Stimulated activated CD8-positive, alpha-beta memory T cell treated with anti-CD3 and anti-CD28 coated beads, Interleukin-15, amount 100 ng/mL, for 24 hours (primary cell): Measurements from ENCODE around the gene ALKBH5.

Source experiments
- DNase-seq: peaks from one replicate; pipeline ENCODE4 v3.0.0-alpha.2; 2020; ENCODE audit warnings: low read depth

ALKBH5 gene

GRCh38 chr17:18245038-18245776 lies 61.6 kb downstream of the ALKBH5 start:
- no peak for DNase-seq

DNA sequence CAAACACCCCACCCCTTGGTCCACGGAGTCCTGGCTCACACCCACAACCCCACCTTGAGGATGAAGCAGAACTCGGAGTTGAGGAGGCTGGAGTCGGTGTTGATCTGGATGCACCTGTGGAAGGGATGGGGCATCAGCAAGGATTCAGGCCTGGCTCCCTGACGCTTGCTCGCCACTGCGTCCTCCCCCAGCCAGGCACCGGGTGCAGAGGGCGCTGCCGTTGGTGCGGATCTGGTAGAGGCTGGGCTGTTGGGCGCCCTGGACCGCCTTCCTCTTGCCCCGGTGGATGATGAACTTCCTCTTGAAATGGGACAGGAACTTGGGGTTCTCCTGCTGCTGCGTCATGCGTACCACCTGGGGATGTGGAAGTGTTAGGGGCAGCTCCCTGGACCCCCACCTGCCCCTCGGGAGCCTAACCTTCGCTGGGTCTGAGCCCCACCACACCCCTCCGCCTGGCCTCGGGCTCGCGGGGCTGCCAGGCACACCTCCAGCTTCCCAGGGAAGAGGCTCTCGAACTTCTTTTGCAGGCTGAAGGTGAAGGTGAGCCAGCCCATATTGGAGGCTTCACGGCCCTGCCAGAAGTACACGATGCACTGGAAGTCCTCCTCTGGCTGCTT lies 62.6 kb downstream of the ALKBH5 start:
- no peak for DNase-seq

- DNase-seq, result no peak
Observed at GRCh38 chr17:18246880-18247612, 63.4 kb downstream of the ALKBH5 start.

DNA sequence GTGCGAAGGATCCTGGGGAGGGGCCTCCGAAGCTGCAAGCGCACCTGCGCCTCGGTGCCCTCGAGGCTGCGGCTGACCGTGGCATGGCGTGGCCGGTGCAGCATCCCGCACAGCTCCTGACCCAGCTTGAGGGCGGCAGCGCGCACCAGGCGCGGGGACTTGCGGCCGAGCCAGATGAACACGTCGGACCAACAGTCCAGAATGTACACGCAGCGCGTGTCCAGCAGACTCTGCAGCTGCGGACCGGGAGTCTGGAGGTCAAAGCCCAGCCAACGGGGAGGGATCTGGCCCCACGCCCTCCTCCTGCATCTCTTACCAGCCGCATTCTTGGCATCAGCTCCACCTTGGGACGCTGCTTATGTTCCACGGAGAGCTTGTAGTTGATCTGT lies 64.0 kb downstream of the ALKBH5 start:
- no peak for DNase-seq

DNA sequence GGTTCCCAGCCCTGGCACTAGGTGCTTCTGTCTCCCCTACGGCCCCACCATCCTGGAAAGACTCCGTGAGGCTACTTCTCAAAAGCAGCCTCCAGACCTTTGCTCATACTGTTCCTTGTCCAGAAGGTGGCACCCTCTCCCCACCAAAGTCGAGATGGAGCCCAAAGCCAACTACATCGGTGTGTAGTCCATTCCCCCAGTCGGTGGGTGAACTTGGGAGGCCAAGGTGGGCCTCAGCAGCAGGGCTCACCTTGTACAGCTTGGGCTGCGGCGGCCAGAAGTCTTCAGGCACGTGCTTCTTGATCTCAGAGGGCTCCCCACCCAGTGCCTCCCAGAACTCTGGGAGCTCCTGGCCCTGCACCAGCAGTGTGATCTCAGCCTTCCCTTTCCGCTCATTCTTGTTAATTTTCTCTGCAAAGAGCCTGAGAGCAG lies 64.7 kb downstream of the ALKBH5 start:
- DNase-seq, result no peak

GRCh38 chr17:18248811-18249210 lies 65.2 kb downstream of the ALKBH5 start:
- DNase-seq, result no peak

GRCh38 chr17:18250259-18250658 lies 66.6 kb downstream of the ALKBH5 start:
- no peak for DNase-seq

- no peak for DNase-seq
Observed at GRCh38 chr17:18250708-18251107, 67.1 kb downstream of the ALKBH5 start.

DNA sequence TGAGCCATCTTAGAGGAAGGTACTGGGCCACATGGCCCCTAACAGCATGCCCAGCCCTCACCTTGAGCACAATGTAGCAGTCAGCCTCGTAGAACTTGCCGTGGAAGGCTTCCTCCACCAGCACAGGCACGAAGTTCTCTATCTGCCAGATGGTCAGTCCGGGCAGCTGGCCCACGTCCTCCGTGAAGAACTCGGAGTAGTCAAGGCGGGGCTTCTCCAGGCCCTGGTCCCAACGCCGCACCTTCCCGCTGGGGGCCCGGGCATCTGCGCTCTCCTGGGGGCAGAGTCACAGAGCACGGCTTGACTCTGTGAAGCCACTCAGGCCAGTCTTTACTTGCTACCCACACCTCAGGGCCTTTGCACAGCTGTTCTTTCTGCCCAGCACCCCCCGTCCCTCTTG lies 67.6 kb downstream of the ALKBH5 start:
- no peak for DNase-seq

DNA sequence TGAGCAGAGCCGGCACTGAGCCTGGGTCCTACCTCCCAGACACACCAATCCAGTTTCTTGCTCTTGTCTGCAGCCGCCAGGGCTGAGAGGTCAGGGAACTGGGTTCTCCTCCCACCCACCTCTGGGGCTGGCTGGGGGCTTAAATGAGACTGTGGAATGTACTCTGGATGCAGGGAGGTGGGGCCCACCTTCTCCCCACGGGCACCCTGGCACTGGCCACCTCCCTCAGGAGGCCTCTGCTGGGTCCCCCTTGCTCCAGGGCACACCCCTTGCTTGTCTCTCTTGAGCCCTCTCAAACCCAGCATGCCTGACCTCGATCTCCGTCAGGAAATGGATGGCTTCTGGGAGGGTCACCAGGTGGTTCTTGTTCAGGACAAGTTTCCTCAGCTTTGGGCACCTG lies 68.5 kb downstream of the ALKBH5 start:
- no peak for DNase-seq

- DNase-seq, result no peak
Observed at GRCh38 chr17:18253187-18253884, 69.7 kb downstream of the ALKBH5 start.

DNA sequence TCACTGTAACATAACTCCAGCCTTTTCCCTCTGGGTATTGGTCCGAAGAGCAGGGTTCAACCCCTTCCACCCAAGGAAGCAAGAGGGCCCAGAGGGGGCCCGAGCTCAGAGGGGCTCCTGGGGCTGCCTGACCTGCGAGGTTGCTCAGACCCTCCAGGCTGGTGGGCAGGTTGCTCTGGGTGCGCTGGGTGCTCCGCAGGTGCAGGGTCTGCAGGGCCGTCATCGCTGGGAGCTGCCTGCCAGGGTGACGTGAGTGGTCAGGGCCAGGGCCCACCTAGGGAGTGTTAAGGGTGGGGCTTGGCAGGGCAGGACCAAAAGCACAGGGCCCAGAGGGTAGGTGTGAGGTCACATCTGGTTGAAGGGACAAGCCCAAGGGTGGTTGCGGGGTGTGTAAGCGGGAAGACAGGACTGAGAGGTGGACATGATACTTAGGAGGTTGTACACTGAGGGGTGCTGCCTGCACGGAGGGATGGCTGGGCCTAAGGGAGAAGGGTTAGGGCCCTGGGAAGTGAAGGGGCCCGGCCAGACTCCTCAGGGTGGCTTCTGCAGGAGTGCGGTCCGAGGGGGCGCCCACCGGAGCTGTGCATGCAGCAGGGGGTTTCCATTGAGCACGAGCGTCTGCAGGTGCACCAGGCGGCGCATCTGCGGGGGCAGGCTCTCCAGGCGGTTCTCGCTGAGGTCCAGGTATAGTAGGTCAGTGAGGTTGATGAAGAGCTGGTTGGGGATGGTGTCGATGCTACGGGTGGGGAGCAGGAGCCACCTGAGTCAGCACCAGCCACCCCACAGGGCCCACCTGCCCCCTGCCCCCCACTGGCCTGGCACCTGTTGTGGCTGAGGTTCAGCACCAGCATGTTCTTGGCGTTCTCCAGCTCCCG lies 70.6 kb downstream of the ALKBH5 start:
- no peak for DNase-seq

- DNase-seq, result no peak
Observed at GRCh38 chr17:18254888-18255649, 71.4 kb downstream of the ALKBH5 start.

DNA sequence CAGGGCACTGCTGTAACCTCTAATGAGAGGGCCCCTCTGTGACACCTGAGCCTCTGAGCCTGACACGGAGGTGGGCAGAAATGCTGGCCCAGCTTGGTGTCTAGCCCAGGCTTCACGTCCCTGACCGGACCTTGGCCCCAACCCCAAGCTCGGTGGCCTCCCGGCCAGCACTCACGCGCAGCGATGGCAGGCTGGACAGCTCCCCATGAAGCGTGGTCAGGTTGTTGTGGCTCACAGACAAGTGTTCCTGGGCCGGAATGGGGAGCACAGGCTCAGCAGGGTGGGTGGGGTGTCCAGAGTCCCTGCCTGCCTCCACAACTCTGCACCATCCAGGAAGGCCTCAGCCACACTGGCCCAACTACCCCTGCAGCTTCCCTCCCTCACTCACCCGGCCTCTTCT lies 72.7 kb downstream of the ALKBH5 start:
- no peak for DNase-seq

GRCh38 chr17:18256776-18257175 lies 73.1 kb downstream of the ALKBH5 start:
- no peak for DNase-seq

DNA sequence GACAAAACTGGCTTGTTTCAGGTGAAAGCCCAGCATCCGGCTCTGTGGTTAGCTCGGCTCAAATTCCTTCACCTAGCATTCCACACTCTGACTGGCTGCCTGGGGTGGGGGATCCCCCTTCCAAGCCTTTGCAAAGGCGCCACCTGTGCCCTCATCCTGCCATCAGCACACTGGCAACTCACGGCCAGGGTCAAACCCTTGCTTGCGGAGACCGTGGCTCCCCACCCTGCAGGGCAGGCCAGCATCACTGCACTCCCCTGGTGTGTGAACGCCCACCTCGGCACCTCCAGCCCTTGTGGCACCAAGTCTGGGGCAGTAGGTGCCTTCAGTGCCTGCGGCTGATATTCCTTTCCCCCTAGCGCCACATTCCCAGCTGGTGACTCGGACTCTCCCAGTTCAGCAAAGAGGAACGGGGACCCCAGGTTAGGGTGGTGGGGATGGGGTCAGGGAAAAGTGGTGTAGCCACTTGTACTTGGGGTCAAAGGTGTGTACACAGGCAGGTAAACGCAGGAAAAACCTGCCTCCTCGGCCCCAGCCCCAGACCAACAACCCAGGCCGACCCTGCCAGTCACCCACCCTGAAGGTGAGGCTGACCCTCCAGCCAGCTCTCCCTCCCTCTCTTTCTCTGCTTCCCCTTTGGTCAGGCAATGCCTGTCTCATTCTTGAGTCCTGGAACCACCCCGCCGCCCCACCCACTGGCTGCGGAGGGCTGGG lies 73.8 kb downstream of the ALKBH5 start:
- DNase-seq, result no peak

GRCh38 chr17:18257982-18258355 lies 74.3 kb downstream of the ALKBH5 start:
- no peak for DNase-seq

DNA sequence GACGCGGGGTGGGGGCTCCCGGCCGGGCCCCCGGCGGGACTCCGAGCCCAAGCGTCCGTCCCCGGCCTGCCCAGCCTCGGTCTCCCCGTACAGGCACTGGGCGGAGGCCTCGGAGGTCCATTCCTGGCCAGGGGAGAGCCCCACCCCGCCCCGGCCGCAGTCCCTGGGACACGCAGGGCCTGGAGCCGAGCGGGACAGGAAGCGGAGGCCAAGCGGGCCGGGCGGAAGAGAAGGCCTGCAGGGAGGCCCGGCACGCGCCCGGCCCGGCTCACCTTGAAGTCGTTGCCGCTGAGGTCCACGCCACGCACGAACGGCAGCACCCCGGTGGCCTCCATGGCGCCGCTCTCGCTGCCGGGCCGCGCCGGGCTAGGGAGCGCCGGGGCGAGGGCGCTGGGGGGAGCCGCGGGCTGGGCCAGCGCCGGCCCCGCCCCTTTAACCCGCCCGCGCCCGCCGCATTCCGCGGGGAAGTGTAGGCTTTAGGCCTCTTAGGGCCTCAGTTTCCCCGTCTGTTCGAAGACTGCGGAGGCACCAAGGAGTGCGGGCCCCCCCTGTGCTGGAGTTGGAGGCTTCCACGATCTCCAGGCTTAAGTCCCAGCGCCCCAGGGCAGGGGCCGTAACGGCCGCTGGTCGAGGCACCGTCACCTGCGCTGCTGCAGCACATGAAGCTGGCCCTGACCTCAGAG lies 74.9 kb downstream of the ALKBH5 start, which contains the start of gene FLII:
Gene FLII, minus strand, starts transcription at position 383 of the 683 bp plus-strand sequence. Its CDS starts 48 bp downstream, at position 335.
- DNase-seq, result peak; percentile 47
